Stimulated activated naive B cell treated with anti-CD40 and anti-IgM and Interleukin-4, amounts not matched to agents 10 μg/mL and 1 μg/mL and 100 μg/mL, for 72 hours (primary cell): ENCODE data around the gene TRPC4AP.
"Not testable (repeated sequence)": the region's sequence is repeated elsewhere in the genome, so short reads cannot be mapped to it uniquely, and the experiment has no call there.

ENCODE experiments used
- ATAC-seq, 2 donors: fragments of 150-1000 bp; cut with Tn5 transposase; replicated peaks; 2 replicates each; pipeline ENCODE4 v1.10.0; 2021; ENCODE audit warnings: moderate library complexity in 1 of 2
- DNase-seq: peaks from one replicate; pipeline ENCODE4 v3.0.0; 2021
- H3K27ac Mint-ChIP-seq: one replicate; pipeline ENCODE4 v1.8.0; 2022; ENCODE audit warnings: mild to moderate bottlenecking, mixed read lengths
- H3K27me3 Mint-ChIP-seq, 2 donors: one replicate each; pipeline ENCODE4 v1.8.0; 2022; ENCODE audit warnings: mixed read lengths in 2 of 2
- H3K36me3 Mint-ChIP-seq, 2 donors: one replicate each; pipeline ENCODE4 v1.8.0; 2022; ENCODE audit warnings: mixed read lengths in 2 of 2, mild to moderate bottlenecking in 1 of 2
- H3K4me1 Mint-ChIP-seq, 2 donors: one replicate each; pipeline ENCODE4 v1.8.0; 2022; ENCODE audit warnings: mixed read lengths in 2 of 2, mild to moderate bottlenecking in 1 of 2
- H3K4me3 Mint-ChIP-seq, 2 donors: one replicate each; pipeline ENCODE4 v1.8.0; 2022; ENCODE audit warnings: mild to moderate bottlenecking in 2 of 2, mixed read lengths in 2 of 2, moderate library complexity in 1 of 2
- H3K9me3 Mint-ChIP-seq, 2 donors: one replicate each; pipeline ENCODE4 v1.8.0; 2022; ENCODE audit warnings: mixed read lengths in 2 of 2, mild to moderate bottlenecking in 1 of 2

The TRPC4AP gene

GRCh38 chr20:35087355-35087754, 5.3 kb downstream of the TRPC4AP start:
- Mint-ChIP-seq H3K27me3 (no peaks in the 10 kb centered on the region), H3K36me3 (peaks cover 5 to 15% of the 10 kb centered on the region in 2 donors), H3K4me3 (no peak overlapping the region), H3K9me3 (no peaks in the 10 kb centered on the region), H3K4me1 (peaks cover 20 to 39% of the 10 kb centered on the region in 2 donors), H3K27ac (no peak overlapping the region)
- DNase-seq, result no peak
- no peak for ATAC-seq

GRCh38 chr20:35085477-35086225, 7.0 kb downstream of the TRPC4AP start:
- Mint-ChIP-seq H3K27me3 (no peaks in the 10 kb centered on the region), H3K36me3 (peaks cover 5 to 11% of the 10 kb centered on the region in 2 donors), H3K9me3 (no peaks in the 10 kb centered on the region), H3K4me1 (peaks cover 15 to 35% of the 10 kb centered on the region in 2 donors), H3K4me3 (no peak overlapping the region), H3K27ac (no peak overlapping the region)
- ATAC-seq (peak in 1 of 2 donors; percentile 29), DNase-seq (no peak)

DNA sequence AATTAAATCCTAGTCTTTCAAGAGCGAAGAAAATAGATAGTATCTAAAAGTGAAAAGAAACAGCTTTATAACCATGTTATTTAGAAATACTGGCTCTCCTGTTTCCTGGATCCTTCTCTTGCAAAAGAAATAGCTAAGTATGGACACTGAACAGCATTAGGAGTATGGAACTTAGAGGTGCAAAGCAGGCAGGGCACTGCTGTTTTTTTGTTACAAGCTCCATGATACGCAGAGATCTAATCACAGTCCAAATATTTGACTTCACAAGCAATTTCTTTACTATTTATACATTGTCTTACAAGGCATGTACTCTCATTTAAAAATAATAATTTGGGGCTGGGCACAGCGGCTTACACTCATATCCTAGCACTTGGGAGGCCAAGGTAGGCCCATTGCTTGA, 7.6 kb downstream of the TRPC4AP start:
- H3K9me3 Mint-ChIP-seq, result no peaks in the 10 kb centered on the region
- H3K27me3 Mint-ChIP-seq, result no peaks in the 10 kb centered on the region
- H3K4me1 Mint-ChIP-seq, result peaks cover 15 to 28% of the 10 kb centered on the region in 2 donors
- no peak overlapping the region for H3K27ac Mint-ChIP-seq
- no peak overlapping the region for H3K4me3 Mint-ChIP-seq
- DNase-seq, result no peak
- ATAC-seq, result no peak
- peaks cover 5 to 11% of the 10 kb centered on the region in 2 donors for H3K36me3 Mint-ChIP-seq

GRCh38 chr20:35080348-35080642, 12.3 kb downstream of the TRPC4AP start:
- Mint-ChIP-seq H3K36me3 (peaks cover 20 to 29% of the 10 kb centered on the region in 2 donors), H3K4me1 (peaks cover 7 to 37% of the 10 kb centered on the region in 2 donors)
- H3K27me3 Mint-ChIP-seq, H3K9me3 Mint-ChIP-seq, H3K4me3 Mint-ChIP-seq, ATAC-seq, H3K27ac Mint-ChIP-seq, DNase-seq: not testable (repeated sequence)

DNA sequence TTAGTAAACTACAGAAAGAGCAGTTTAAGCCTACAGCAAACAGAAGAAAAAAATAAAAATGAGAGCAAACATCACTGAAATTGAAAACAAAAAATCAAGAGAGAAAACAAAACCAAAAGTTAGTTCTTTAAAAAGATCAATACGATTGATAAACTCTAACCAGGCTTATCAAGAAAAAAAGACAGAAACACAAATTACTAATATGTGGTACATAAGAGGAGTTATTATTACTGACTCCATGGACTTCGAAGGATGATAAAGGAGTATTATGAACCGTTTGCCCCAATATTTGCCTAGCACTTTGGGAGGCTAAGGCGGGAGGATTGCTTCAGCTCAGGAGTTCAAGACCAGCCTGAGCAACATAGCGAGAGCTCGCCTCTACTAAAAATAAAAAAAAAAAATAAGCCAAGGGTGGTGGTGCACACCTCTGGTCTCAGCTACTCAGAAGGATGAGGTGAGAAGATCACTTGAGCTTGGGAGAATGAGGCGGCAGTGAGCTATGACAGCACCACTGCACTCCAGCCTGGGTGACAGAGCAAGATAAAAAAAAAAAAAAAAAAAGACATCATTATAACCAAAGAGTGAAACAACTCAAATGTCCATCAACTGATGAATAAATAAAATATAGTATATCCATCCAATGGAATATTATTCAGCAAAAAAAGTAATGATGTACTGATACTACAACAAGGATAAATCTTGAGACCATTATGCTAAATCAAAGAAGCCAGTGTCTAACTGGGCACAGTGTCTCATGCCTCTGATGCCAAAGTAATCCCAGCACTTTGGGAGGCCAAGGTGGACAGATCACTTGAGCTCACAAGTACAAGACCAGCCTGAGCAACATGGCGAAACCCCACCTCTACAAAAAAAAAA, 12.9 kb downstream of the TRPC4AP start:
- ATAC-seq (no peak), DNase-seq (no peak)
- Mint-ChIP-seq H3K9me3 (no peaks in the 10 kb centered on the region), H3K27me3 (no peaks in the 10 kb centered on the region), H3K4me1 (peaks cover 7 to 37% of the 10 kb centered on the region in 2 donors), H3K4me3 (no peak overlapping the region), H3K36me3 (peaks cover 24 to 33% of the 10 kb centered on the region in 2 donors), H3K27ac (no peak overlapping the region)

DNA sequence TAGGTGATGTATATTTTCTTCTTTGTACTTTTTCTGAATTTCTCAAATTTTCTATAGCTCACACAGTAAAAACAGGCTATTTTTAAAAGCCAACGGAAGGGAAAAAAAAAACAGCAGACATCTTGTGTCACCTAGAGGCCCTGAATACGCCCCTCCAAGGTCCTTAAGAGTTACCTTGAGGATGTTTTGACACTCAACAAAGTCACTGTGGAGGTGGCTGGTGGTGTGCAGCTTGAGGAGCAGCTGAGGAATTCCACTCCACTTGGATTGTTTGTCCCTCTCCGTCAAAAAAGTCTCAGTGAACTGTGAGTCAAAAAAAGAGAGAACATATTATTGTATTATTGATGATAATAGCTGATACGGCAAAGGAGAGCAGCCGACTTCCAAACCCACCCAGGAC, 14.7 kb downstream of the TRPC4AP start:
- ATAC-seq, result no peak
- Mint-ChIP-seq H3K36me3 (peaks cover 35 to 45% of the 10 kb centered on the region in 2 donors), H3K27me3 (no peaks in the 10 kb centered on the region), H3K9me3 (peaks cover 1 to 4% of the 10 kb centered on the region in 2 donors), H3K4me1 (peaks cover 6 to 27% of the 10 kb centered on the region in 2 donors), H3K27ac (no peak overlapping the region), H3K4me3 (no peak overlapping the region)
- DNase-seq, result no peak

- H3K36me3 Mint-ChIP-seq, result peaks cover 35 to 50% of the 10 kb centered on the region in 2 donors
- H3K4me1 Mint-ChIP-seq, result peaks cover 4 to 27% of the 10 kb centered on the region in 2 donors
- no peak for DNase-seq
- peaks cover 1 to 6% of the 10 kb centered on the region in 2 donors for H3K9me3 Mint-ChIP-seq
- H3K27ac Mint-ChIP-seq, result no peak overlapping the region
- no peak overlapping the region for H3K4me3 Mint-ChIP-seq
- ATAC-seq, result no peak
- H3K27me3 Mint-ChIP-seq, result no peaks in the 10 kb centered on the region
Measured at GRCh38 chr20:35077341-35077740, 15.3 kb downstream of the TRPC4AP start.

GRCh38 chr20:35071436-35072153, 21.0 kb downstream of the TRPC4AP start:
- Mint-ChIP-seq H3K36me3 (peaks cover 35 to 56% of the 10 kb centered on the region in 2 donors), H3K4me1 (peaks cover 11 to 26% of the 10 kb centered on the region in 2 donors)
- H3K4me3 Mint-ChIP-seq, H3K27me3 Mint-ChIP-seq, ATAC-seq, H3K9me3 Mint-ChIP-seq, H3K27ac Mint-ChIP-seq, DNase-seq: not testable (repeated sequence)

- Mint-ChIP-seq H3K36me3 (peaks cover 13 to 35% of the 10 kb centered on the region in 2 donors), H3K27me3 (no peaks in the 10 kb centered on the region), H3K9me3 (no peaks in the 10 kb centered on the region), H3K27ac (peak overlapping the region; percentile 16), H3K4me1 (peaks cover 23 to 35% of the 10 kb centered on the region in 2 donors), H3K4me3 (no peak overlapping the region)
- ATAC-seq (no peak), DNase-seq (no peak)
Measured at GRCh38 chr20:35066194-35066593, 26.4 kb downstream of the TRPC4AP start.

DNA sequence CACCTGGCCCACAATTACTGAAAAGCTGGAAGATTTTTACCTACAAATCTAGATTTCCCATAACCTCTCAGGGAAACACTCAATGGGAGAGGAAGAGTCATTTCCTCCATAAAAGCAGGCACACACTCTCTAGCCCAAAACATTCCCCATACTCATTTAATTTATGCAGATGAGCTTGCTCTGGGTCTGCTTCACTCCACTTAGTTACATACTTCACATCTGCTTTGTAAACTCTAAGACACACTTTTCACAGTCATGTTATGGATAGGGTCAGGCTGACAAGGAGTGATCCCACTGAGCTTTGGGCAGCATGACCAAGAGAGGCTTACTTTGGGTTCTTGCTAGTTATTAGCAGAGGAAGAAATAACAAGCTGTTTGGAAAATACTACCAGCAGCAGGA, 27.4 kb downstream of the TRPC4AP start:
- Mint-ChIP-seq H3K27me3 (no peaks in the 10 kb centered on the region), H3K4me1 (peaks cover 20 to 31% of the 10 kb centered on the region in 2 donors), H3K27ac (peak overlapping the region; percentile 75), H3K36me3 (peaks cover 16 to 42% of the 10 kb centered on the region in 2 donors), H3K4me3 (no peak overlapping the region), H3K9me3 (no peaks in the 10 kb centered on the region)
- DNase-seq, result no peak
- no peak for ATAC-seq

- H3K4me1 Mint-ChIP-seq, result peaks cover 21 to 32% of the 10 kb centered on the region in 2 donors
- H3K36me3 Mint-ChIP-seq, result peaks cover 21 to 47% of the 10 kb centered on the region in 2 donors
- no peak for DNase-seq
Measured at GRCh38 chr20:35063168-35063567, 29.4 kb downstream of the TRPC4AP start.

GRCh38 chr20:35062478-35062877, 30.1 kb downstream of the TRPC4AP start:
- DNase-seq (no peak), ATAC-seq (no peak)
- Mint-ChIP-seq H3K9me3 (peaks cover 0 to 2% of the 10 kb centered on the region in 2 donors), H3K4me3 (no peak overlapping the region), H3K27me3 (no peaks in the 10 kb centered on the region), H3K27ac (no peak overlapping the region), H3K36me3 (peaks cover 18 to 44% of the 10 kb centered on the region in 2 donors), H3K4me1 (peaks cover 22 to 32% of the 10 kb centered on the region in 2 donors)

More at GRCh38 chr20:35063168-35063567, 29.4 kb downstream of the TRPC4AP start:
- Mint-ChIP-seq H3K4me3 (no peak overlapping the region), H3K9me3 (peaks cover 0 to 2% of the 10 kb centered on the region in 2 donors), H3K27me3 (no peaks in the 10 kb centered on the region), H3K27ac (no peak overlapping the region)
- ATAC-seq, result no peak

DNA sequence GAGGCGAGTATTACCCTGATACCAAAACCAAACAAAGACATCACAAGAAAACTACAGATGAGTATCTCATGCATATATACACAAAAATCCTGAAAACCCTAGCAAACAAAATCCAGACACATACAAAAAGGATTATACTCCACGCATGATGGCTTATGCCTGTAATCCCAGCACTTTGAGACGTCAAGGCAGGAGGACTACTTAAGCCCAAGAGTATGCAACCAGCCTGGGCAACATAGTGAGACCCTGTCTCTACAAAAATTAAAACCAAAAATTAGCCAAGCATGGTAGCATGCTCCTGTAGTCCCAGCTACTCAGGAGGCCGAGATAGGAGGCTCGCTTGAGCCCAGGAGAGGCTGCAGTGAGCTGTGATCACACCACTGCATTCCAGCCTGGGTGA, 32.4 kb downstream of the TRPC4AP start:
- no peak for ATAC-seq
- Mint-ChIP-seq H3K27me3 (no peaks in the 10 kb centered on the region), H3K9me3 (peaks cover 0 to 2% of the 10 kb centered on the region in 2 donors), H3K27ac (no peak overlapping the region), H3K4me1 (peaks cover 25 to 39% of the 10 kb centered on the region in 2 donors), H3K4me3 (no peak overlapping the region), H3K36me3 (peaks cover 17 to 47% of the 10 kb centered on the region in 2 donors)
- DNase-seq, result no peak

DNA sequence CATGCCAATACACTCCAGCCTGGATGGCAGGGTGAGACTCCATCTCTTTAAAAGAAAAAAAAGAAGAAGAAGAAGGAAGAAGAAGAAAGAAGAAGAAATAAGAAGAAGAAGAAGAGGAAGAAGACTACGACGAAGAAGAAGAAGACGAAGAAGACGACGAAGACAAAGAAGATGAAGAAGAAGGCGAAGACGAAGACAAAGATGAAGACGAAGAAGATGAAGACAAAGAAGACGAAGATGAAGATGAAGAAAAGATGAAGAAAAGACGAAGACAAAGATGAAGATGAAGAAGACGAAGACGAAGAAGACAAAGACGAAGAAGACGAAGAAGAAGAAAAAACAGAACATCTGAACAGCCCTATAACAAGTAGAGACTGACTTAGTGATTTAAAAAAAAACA, 33.0 kb downstream of the TRPC4AP start:
- Mint-ChIP-seq H3K27ac (no peak overlapping the region), H3K9me3 (peaks cover 0 to 2% of the 10 kb centered on the region in 2 donors), H3K36me3 (peaks cover 21 to 50% of the 10 kb centered on the region in 2 donors), H3K4me3 (no peak overlapping the region), H3K4me1 (peaks cover 25 to 41% of the 10 kb centered on the region in 2 donors), H3K27me3 (no peaks in the 10 kb centered on the region)
- DNase-seq (no peak), ATAC-seq (no peak)
